Astrocyte (in vitro differentiated cells and primary cell): Measurements from ENCODE around the gene TRMT5. TPM values are rescaled to one million over a fixed set of nuclear protein-coding genes. Genes with fewer than 3 reads are reported as not detected.

Experiments
- DNase-seq: peaks from one replicate; pipeline ENCODE4 v3.0.0-alpha.2; 2010; ENCODE audit warnings: low read depth
- FAIRE-seq: peaks from 2 replicates; lab custom pipeline; 2011; peaks lifted over from hg19 to GRCh38; lab: Jason Lieb, UNC
- H2AFZ ChIP-seq: 2 replicates; pipeline ENCODE4 v1.6.0; 2012; ENCODE audit warnings: low read depth, low read length, inconsistent platforms
- H3K27ac ChIP-seq: 2 replicates; pipeline ENCODE4 v1.5.1; 2011; ENCODE audit warnings: low read depth, low read length, inconsistent platforms
- H3K27me3 ChIP-seq: 2 replicates; pipeline ENCODE4 v1.6.0; 2011; ENCODE audit warnings: low read length, inconsistent platforms; ENCODE audit not compliant: insufficient read depth
- H3K36me3 ChIP-seq: 2 replicates; pipeline ENCODE4 v1.5.1; 2011; ENCODE audit warnings: low read length, inconsistent platforms; ENCODE audit not compliant: insufficient read depth
- H3K4me1 ChIP-seq: 2 replicates; pipeline ENCODE4 v1.5.1; 2011; ENCODE audit warnings: low read length, inconsistent platforms; ENCODE audit not compliant: insufficient read depth
- H3K4me2 ChIP-seq: 2 replicates; pipeline ENCODE4 v1.6.0; 2012; ENCODE audit warnings: low read length, inconsistent platforms
- H3K4me3 ChIP-seq: 2 replicates; pipeline ENCODE4 v1.5.1; 2011; ENCODE audit warnings: low read depth, mild to moderate bottlenecking, low read length, inconsistent platforms; ENCODE audit not compliant: insufficient read depth
- H3K79me2 ChIP-seq: 2 replicates; pipeline ENCODE4 v1.6.0; 2012; ENCODE audit warnings: mild to moderate bottlenecking, low read length, inconsistent platforms; ENCODE audit not compliant: insufficient read depth
- H3K9ac ChIP-seq: 2 replicates; pipeline ENCODE4 v1.6.0; 2012; ENCODE audit warnings: mild to moderate bottlenecking, low read length, inconsistent platforms
- H3K9me3 ChIP-seq: 2 replicates; pipeline ENCODE4 v1.5.1; 2012; ENCODE audit warnings: low read depth, mild to moderate bottlenecking, low read length, inconsistent platforms; ENCODE audit not compliant: insufficient read depth
- H4K20me1 ChIP-seq: 2 replicates; pipeline ENCODE4 v1.6.0; 2012; ENCODE audit warnings: low read length, inconsistent platforms; ENCODE audit not compliant: insufficient read depth
- H3K27ac Mint-ChIP-seq: one replicate; pipeline ENCODE4 v1.8.0; 2021; ENCODE audit warnings: mild to moderate bottlenecking, mixed read lengths; ENCODE audit not compliant: unreplicated experiment
- H3K27me3 Mint-ChIP-seq: one replicate; pipeline ENCODE4 v1.8.0; 2021; ENCODE audit warnings: low read depth, mixed read lengths; ENCODE audit not compliant: unreplicated experiment
- H3K36me3 Mint-ChIP-seq: one replicate; pipeline ENCODE4 v1.8.0; 2021; ENCODE audit warnings: low read depth, mixed read lengths; ENCODE audit not compliant: unreplicated experiment
- H3K4me1 Mint-ChIP-seq: one replicate; pipeline ENCODE4 v1.8.0; 2021; ENCODE audit warnings: low read depth, mixed read lengths; ENCODE audit not compliant: unreplicated experiment
- H3K4me3 Mint-ChIP-seq: one replicate; pipeline ENCODE4 v1.8.0; 2021; ENCODE audit warnings: mild to moderate bottlenecking, moderate library complexity, mixed read lengths; ENCODE audit not compliant: unreplicated experiment
- H3K9me3 Mint-ChIP-seq: one replicate; pipeline ENCODE4 v1.8.0; 2021; ENCODE audit warnings: mild to moderate bottlenecking, mixed read lengths; ENCODE audit not compliant: unreplicated experiment
- EZH2 ChIP-seq: IDR thresholded peaks from 2 replicates; pipeline ENCODE4 v1.6.1; 2012; ENCODE audit warnings: mild to moderate bottlenecking, low read length, inconsistent platforms; ENCODE audit not compliant: insufficient read depth
- total RNA-seq: library from RNA; stranded (reverse); gene quantifications from 2 replicates; pipeline ENCODE4 v1.2.1, GENCODE V29; 2021
- TF ChIP-seq, protein P1 (sequence below): IDR thresholded peaks from 2 replicates; pipeline ENCODE4 v1.5.1; 2011; ENCODE audit warnings: low read depth, mild to moderate bottlenecking, inconsistent platforms, low read length, moderate library complexity; ENCODE audit not compliant: insufficient read depth

TRMT5 gene
- total RNA-seq, 1 donor from 2014 or later: 14.8 TPM

DNA sequence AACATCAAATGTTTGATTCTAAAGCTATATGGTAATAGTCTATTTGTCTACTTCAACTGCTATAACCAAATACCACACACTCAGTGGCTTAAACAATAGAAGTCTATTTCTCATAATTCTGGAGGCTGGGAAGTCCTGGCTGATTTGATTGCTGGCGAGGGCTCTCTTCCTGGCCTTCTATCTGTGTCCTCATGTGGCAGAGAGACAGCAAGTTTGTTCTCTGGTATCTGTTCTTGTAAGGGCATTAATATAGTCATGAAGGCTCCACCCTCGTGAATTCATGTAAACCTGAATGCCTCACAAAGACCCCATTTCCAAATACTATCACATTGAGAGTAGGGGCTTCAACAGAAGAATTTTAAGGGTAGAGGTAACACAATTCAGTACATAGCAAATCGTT is 34.1 kb downstream of the TRMT5 start:
- no peaks in the 10 kb centered on the region for H3K27me3 ChIP-seq
- H3K27ac Mint-ChIP-seq: no peak overlapping the region
- H3K27ac ChIP-seq: no peak overlapping the region
- peaks cover 7% of the 10 kb centered on the region for H3K4me1 Mint-ChIP-seq
- H3K36me3 Mint-ChIP-seq: no peaks in the 10 kb centered on the region
- FAIRE-seq: no peak
- no peaks in the 10 kb centered on the region for H3K9me3 ChIP-seq
- H3K9me3 Mint-ChIP-seq: no peaks in the 10 kb centered on the region
- no peak overlapping the region for H3K4me3 Mint-ChIP-seq
- H3K9ac ChIP-seq: no peak overlapping the region
- no peak for DNase-seq
- no peak overlapping the region for H3K4me2 ChIP-seq
- H3K36me3 ChIP-seq: no peaks in the 10 kb centered on the region
- no peaks in the 10 kb centered on the region for H4K20me1 ChIP-seq
- no peak overlapping the region for H2AFZ ChIP-seq
- H3K27me3 Mint-ChIP-seq: no peaks in the 10 kb centered on the region
- TF ChIP-seq EZH2: no peak
- TF ChIP-seq, protein P1, sequence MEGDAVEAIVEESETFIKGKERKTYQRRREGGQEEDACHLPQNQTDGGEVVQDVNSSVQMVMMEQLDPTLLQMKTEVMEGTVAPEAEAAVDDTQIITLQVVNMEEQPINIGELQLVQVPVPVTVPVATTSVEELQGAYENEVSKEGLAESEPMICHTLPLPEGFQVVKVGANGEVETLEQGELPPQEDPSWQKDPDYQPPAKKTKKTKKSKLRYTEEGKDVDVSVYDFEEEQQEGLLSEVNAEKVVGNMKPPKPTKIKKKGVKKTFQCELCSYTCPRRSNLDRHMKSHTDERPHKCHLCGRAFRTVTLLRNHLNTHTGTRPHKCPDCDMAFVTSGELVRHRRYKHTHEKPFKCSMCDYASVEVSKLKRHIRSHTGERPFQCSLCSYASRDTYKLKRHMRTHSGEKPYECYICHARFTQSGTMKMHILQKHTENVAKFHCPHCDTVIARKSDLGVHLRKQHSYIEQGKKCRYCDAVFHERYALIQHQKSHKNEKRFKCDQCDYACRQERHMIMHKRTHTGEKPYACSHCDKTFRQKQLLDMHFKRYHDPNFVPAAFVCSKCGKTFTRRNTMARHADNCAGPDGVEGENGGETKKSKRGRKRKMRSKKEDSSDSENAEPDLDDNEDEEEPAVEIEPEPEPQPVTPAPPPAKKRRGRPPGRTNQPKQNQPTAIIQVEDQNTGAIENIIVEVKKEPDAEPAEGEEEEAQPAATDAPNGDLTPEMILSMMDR: no peak
- H3K79me2 ChIP-seq: no peaks in the 10 kb centered on the region
- peaks cover 3% of the 10 kb centered on the region for H3K4me1 ChIP-seq
- H3K4me3 ChIP-seq: no peak overlapping the region

DNA sequence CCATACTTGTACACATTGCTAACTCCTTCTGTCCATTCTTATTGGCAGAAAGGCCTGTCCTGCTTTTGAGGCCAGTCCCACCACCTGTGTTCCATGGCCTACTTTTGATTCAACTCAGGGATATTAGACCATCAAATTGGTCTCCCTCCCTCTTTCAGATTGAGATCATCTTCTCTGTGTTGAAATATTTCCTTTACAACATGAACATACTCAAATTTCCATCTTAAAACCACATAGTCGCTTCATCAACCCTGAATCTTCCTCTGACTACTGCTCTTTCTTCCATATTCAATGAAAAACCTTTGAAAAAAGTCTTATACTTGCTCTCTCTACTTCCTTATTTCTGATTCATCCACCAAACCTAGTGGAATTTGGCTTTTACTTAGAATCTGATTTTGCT is 34.9 kb downstream of the TRMT5 start:
- Histone ChIP-seq H3K36me3 (no peaks in the 10 kb centered on the region), H3K4me2 (no peak overlapping the region), H3K4me3 (no peak overlapping the region), H3K9me3 (no peaks in the 10 kb centered on the region), H2AFZ (no peak overlapping the region), H3K27me3 (no peaks in the 10 kb centered on the region), H3K9ac (no peak overlapping the region), H4K20me1 (no peaks in the 10 kb centered on the region), H3K27ac (no peak overlapping the region), H3K4me1 (no peaks in the 10 kb centered on the region), H3K79me2 (no peaks in the 10 kb centered on the region)
- Mint-ChIP-seq H3K27ac (no peak overlapping the region), H3K9me3 (no peaks in the 10 kb centered on the region), H3K27me3 (no peaks in the 10 kb centered on the region), H3K4me1 (peaks cover 7% of the 10 kb centered on the region), H3K36me3 (no peaks in the 10 kb centered on the region), H3K4me3 (no peak overlapping the region)
- FAIRE-seq: no peak
- no peak for TF ChIP-seq EZH2
- TF ChIP-seq, protein P1: no peak
- peak; percentile 36 for DNase-seq

DNA sequence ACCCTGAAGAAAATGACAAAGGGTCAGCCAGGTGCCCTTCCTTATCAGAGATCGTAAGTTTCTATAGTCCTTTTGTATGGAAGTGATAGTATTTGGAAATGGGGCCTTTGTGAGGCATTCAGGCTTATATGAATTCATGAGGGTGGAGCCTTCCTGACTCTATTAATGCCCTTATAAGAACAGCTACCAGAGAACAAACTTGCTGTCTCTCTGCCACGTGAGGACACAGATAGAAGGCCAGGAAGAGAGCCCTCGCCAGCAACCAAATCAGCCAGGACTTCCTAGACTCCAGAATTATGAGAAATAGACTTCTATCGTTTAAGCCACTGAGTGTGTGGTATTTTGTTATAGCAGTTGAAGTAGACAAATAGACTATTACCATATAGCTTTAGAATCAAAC is 36.7 kb downstream of the TRMT5 start:
- Histone ChIP-seq H3K79me2 (no peaks in the 10 kb centered on the region), H3K9ac (no peak overlapping the region), H3K4me2 (no peak overlapping the region), H3K4me1 (no peaks in the 10 kb centered on the region), H3K4me3 (no peak overlapping the region), H3K27ac (no peak overlapping the region), H4K20me1 (no peaks in the 10 kb centered on the region), H3K27me3 (no peaks in the 10 kb centered on the region), H3K36me3 (no peaks in the 10 kb centered on the region), H2AFZ (no peak overlapping the region), H3K9me3 (no peaks in the 10 kb centered on the region)
- no peak for TF ChIP-seq EZH2
- TF ChIP-seq, protein P1: no peak
- H3K36me3 Mint-ChIP-seq: peaks cover 2% of the 10 kb centered on the region
- FAIRE-seq (peak; percentile 52), DNase-seq (no peak)
- H3K4me3 Mint-ChIP-seq: no peak overlapping the region
- peaks cover 2% of the 10 kb centered on the region for H3K9me3 Mint-ChIP-seq
- H3K27ac Mint-ChIP-seq: no peak overlapping the region
- H3K4me1 Mint-ChIP-seq: peaks cover 7% of the 10 kb centered on the region
- no peaks in the 10 kb centered on the region for H3K27me3 Mint-ChIP-seq
